SK-N-SH treated with all-trans-retinoic acid at 6 μM for 48 hours (cell line): Measurements from ENCODE around the gene PPP1R10.

ENCODE experiments used
- CSDC2 ChIP-seq: fragments of 250-450 bp; sonication (Bioruptor Pico); IDR thresholded peaks from 2 replicates; pipeline ENCODE4 v1.5.0; 2020; ENCODE audit warnings: mild to moderate bottlenecking, moderate library complexity
- ESRRG ChIP-seq: fragments of 250-450 bp; sonication (Bioruptor Pico); IDR thresholded peaks from 2 replicates; pipeline ENCODE4 v1.6.1; 2021; ENCODE audit warnings: mild to moderate bottlenecking
- ISL1 ChIP-seq: fragments of 250-450 bp; sonication (Bioruptor Pico); IDR thresholded peaks from 2 replicates; pipeline ENCODE4 v2.1.2; 2022; ENCODE audit warnings: mild to moderate bottlenecking, moderate library complexity
- OSR1 ChIP-seq: fragments of 250-450 bp; sonication (Bioruptor Pico); IDR thresholded peaks from 2 replicates; pipeline ENCODE4 v1.8.0; 2022; ENCODE audit warnings: moderate library complexity, mild to moderate bottlenecking, inconsistent platforms
- RARB ChIP-seq: fragments of 250-450 bp; sonication (Bioruptor Pico); IDR thresholded peaks from 2 replicates; pipeline ENCODE4 v1.8.0; 2021; ENCODE audit warnings: mild to moderate bottlenecking, moderate library complexity
- TCF4 ChIP-seq: fragments of 250-450 bp; sonication (Bioruptor Pico); IDR thresholded peaks from 2 replicates; pipeline ENCODE4 v1.8.0; 2021; ENCODE audit warnings: mild to moderate bottlenecking, moderate library complexity, borderline replicate concordance
- TOX ChIP-seq: fragments of 250-450 bp; sonication (Bioruptor Pico); IDR thresholded peaks from 2 replicates; pipeline ENCODE4 v1.8.0; 2021; ENCODE audit warnings: mild to moderate bottlenecking, moderate library complexity, borderline replicate concordance
- ZC3H10 ChIP-seq: fragments of 250-450 bp; sonication (Bioruptor Pico); IDR thresholded peaks from 2 replicates; pipeline ENCODE4 v1.5.1; 2021; ENCODE audit warnings: mild to moderate bottlenecking, moderate library complexity
- ZFP30 ChIP-seq: fragments of 450-650 bp; formaldehyde crosslinking; IDR thresholded peaks from 2 replicates; pipeline ENCODE4 v1.5.0; 2022; ENCODE audit warnings: mild to moderate bottlenecking, moderate library complexity
- ZNF8 ChIP-seq: fragments of 450-650 bp; formaldehyde crosslinking; IDR thresholded peaks from 2 replicates; pipeline ENCODE4 v1.5.0; 2020; ENCODE audit warnings: mild to moderate bottlenecking, moderate library complexity
- TF ChIP-seq, protein P1 (sequence below): fragments of 250-450 bp; sonication (Bioruptor Pico); IDR thresholded peaks from 2 replicates; pipeline ENCODE4 v1.5.1; 2020; ENCODE audit warnings: low read depth, mild to moderate bottlenecking, moderate library complexity
- TF ChIP-seq, protein P2 (sequence below): fragments of 250-450 bp; sonication (Bioruptor Pico); IDR thresholded peaks from 2 replicates; pipeline ENCODE4 v1.8.0; 2020; ENCODE audit warnings: mild to moderate bottlenecking, moderate library complexity, borderline replicate concordance
- TF ChIP-seq, protein P3 (sequence below): fragments of 250-450 bp; sonication (Bioruptor Pico); IDR thresholded peaks from 2 replicates; pipeline ENCODE4 v1.5.1; 2021; ENCODE audit warnings: mild to moderate bottlenecking, moderate library complexity

DNA sequence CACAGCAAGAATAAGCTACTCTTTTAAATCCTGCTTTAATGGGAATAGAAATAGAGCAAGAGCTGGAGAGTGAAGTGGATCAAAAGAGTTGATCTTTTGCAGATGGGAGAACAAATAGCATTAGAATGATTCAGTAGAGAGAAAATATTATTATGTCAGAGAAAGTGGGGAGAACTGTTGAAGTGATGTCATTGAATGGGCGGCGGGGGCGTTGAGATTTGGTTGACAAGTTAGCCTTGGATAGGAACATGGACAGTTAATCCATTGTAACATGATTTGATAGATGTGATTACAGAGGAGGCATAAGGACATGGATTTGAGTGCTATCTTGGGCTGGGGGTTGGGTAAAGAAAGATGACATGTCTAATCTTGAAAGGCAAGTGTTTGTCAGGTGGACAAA, 18.8 kb upstream of the PPP1R10 start:
- TF ChIP-seq, protein P1, sequence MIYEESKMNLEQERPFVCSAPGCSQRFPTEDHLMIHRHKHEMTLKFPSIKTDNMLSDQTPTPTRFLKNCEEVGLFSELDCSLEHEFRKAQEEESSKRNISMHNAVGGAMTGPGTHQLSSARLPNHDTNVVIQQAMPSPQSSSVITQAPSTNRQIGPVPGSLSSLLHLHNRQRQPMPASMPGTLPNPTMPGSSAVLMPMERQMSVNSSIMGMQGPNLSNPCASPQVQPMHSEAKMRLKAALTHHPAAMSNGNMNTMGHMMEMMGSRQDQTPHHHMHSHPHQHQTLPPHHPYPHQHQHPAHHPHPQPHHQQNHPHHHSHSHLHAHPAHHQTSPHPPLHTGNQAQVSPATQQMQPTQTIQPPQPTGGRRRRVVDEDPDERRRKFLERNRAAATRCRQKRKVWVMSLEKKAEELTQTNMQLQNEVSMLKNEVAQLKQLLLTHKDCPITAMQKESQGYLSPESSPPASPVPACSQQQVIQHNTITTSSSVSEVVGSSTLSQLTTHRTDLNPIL = no peak
- TF ChIP-seq TOX (CRISPR knock-in tag) (no peak), ESRRG (no peak), RARB (CRISPR knock-in tag) (no peak), CSDC2 (no peak), TCF4 (CRISPR knock-in tag) (no peak), ZNF8 (CRISPR knock-in tag) (no peak), ISL1 (CRISPR knock-in tag) (no peak), OSR1 (CRISPR knock-in tag) (no peak), ZFP30 (no peak), ZC3H10 (no peak)
- TF ChIP-seq, protein P2, sequence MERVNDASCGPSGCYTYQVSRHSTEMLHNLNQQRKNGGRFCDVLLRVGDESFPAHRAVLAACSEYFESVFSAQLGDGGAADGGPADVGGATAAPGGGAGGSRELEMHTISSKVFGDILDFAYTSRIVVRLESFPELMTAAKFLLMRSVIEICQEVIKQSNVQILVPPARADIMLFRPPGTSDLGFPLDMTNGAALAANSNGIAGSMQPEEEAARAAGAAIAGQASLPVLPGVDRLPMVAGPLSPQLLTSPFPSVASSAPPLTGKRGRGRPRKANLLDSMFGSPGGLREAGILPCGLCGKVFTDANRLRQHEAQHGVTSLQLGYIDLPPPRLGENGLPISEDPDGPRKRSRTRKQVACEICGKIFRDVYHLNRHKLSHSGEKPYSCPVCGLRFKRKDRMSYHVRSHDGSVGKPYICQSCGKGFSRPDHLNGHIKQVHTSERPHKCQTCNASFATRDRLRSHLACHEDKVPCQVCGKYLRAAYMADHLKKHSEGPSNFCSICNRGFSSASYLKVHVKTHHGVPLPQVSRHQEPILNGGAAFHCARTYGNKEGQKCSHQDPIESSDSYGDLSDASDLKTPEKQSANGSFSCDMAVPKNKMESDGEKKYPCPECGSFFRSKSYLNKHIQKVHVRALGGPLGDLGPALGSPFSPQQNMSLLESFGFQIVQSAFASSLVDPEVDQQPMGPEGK (CRISPR knock-in tag) = no peak
- TF ChIP-seq, protein P3, sequence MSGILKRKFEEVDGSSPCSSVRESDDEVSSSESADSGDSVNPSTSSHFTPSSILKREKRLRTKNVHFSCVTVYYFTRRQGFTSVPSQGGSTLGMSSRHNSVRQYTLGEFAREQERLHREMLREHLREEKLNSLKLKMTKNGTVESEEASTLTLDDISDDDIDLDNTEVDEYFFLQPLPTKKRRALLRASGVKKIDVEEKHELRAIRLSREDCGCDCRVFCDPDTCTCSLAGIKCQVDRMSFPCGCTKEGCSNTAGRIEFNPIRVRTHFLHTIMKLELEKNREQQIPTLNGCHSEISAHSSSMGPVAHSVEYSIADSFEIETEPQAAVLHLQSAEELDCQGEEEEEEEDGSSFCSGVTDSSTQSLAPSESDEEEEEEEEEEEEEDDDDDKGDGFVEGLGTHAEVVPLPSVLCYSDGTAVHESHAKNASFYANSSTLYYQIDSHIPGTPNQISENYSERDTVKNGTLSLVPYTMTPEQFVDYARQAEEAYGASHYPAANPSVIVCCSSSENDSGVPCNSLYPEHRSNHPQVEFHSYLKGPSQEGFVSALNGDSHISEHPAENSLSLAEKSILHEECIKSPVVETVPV = no peak
